GM20000 (cell line): ENCODE data around the gene ART4.

Experiments
- DNase-seq: peaks from one replicate; pipeline ENCODE4 v3.0.0; 2012; ENCODE audit warnings: low spot score
- TF ChIP-seq, protein P1 (sequence below): IDR thresholded peaks from 2 replicates; pipeline ENCODE4 v1.5.1; 2012; ENCODE audit warnings: mild to moderate bottlenecking, control low read depth; ENCODE audit errors: extremely low read depth, missing control alignments

The ART4 gene

DNA sequence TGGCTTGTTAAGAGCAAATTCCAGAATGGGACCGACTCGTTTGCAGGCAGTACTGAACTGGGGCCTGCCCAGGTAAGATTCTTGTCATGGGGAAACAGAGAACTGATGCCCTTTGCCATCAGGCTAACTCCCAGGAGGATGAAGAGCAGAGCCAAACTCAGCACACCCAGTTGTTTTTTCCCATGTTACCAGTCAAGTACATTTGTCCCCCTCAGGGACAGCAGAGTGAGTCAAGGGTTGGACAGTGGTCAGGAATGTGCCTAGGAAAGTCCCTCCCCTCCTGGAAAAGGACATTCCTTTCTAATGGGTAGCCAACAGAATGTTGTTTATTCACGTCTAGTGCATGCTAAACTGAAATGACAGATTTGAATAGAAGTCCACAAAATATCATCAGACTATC, 1.6 kb downstream of the ART4 start:
- TF ChIP-seq, protein P1, sequence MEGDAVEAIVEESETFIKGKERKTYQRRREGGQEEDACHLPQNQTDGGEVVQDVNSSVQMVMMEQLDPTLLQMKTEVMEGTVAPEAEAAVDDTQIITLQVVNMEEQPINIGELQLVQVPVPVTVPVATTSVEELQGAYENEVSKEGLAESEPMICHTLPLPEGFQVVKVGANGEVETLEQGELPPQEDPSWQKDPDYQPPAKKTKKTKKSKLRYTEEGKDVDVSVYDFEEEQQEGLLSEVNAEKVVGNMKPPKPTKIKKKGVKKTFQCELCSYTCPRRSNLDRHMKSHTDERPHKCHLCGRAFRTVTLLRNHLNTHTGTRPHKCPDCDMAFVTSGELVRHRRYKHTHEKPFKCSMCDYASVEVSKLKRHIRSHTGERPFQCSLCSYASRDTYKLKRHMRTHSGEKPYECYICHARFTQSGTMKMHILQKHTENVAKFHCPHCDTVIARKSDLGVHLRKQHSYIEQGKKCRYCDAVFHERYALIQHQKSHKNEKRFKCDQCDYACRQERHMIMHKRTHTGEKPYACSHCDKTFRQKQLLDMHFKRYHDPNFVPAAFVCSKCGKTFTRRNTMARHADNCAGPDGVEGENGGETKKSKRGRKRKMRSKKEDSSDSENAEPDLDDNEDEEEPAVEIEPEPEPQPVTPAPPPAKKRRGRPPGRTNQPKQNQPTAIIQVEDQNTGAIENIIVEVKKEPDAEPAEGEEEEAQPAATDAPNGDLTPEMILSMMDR, result no peak
- no peak for DNase-seq

DNA sequence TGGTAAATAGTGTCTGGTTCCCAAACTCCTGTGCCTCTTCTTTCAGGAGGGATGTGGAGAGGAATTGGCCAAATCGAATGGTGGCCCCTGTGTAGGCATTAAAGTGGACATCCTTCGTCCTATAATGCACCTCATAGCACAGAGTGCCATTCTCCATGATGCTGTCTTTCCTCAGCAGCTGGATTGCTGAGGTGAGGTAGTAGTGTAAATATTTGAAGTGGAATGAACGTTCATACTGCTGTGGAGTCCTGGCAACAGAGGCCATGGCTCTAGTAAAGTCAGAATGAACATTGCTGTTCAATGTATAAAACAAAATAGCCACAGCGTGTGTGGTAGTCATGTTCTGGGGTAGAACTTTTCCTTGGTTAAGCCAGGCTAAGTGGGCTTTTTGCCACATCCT, 2.7 kb downstream of the ART4 start:
- no peak for DNase-seq
- TF ChIP-seq, protein P1, result no peak

DNA sequence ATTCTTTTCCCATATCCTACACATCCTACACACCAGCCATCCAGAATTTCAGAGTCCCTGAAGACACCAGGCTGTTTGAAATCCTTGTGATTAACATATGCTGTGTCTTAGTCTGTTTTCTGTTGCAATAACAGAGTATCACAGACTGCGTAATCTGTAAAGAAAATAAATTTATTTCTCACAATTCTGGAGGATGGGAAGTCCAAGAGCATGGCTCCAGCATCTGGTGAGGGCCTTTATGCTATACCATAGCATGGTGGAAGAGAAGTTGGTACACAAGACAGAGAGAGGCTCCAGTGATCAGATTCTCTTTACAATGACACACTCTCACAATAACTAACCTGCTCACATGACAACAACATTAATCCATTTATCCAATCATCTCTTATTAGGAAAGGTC, 4.1 kb downstream of the ART4 start:
- no peak for DNase-seq
- TF ChIP-seq, protein P1, result no peak

DNA sequence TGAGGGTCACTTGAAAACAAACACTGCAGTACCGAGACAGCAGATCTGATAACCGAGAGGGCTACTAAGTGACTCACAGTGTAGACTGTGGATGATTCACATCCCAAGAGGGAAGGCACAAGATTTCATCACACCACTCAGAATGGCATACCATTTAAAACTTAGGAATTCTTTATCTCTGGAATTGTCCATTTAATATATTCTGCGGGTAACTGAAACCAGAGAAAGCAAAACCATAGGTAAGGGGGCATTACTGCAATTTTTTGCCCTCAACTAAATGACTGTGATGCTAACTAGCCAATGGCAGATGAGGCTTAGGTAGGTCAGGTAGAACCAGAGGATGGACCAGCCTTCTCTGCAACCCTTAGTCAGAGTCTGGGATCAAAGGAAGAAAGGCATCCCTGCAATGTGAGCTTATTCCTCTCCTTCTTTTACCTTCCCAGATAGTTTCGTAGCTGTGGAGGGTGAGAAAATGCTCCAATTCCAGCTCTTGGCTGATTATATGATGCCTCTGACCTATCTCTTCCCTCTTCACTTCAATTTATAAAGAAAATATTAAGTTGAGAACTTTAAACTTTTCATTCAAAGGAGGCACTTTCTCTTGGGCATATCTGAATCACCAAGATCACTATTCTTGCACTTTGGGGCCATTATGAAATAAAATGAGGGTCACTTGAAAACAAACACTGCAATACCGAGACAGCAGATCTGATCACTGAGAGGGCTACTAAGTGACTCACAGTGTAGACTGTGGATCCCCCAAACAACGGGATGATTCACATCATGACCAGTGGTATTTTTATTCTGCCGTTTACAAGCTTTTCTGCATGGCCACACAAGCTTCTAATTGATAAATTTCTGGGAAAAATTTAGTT, 6.8 kb downstream of the ART4 start:
- DNase-seq, result no peak
- TF ChIP-seq, protein P1, result no peak

DNA sequence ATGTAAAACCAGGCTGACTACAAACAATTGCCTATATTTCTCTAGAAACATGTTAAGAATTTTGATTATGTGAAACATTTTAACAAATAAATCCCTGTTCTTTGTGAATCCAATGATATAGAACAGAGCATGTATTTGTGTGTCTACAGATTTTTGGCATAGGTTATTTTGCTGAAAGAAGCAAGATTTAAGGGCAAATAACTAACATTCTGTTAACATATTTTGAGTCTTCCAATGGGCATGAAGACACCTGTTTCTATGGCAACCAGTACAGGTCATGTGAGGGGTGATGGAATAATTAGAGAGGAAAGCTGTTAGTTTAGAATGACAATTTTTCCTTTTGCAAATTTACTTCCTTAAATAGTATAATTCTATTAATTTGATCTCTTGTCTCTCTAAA, 8.8 kb downstream of the ART4 start:
- TF ChIP-seq, protein P1, result no peak

DNA sequence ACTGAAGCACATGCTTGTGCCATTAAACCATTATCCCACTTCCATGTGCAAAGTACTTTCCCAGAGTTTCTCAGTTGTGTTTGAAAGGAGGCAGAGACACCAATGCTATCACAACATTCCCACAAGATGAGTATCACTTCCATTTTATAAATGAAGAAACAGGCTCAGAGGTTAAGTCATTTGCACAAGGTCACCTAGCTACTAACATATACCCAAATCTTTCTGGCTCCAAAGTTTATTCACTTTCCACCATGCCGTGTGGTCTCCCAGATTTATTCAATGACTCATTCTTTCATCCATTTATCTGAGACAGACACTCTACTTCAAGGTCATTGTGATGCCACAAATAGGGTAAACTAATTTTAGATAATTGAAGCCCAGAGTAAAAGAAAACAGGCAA, 9.4 kb downstream of the ART4 start:
- no peak for DNase-seq
- TF ChIP-seq, protein P1, result no peak

More for the DNA sequence above, 8.8 kb downstream of the ART4 start:
- DNase-seq, result no peak

DNA sequence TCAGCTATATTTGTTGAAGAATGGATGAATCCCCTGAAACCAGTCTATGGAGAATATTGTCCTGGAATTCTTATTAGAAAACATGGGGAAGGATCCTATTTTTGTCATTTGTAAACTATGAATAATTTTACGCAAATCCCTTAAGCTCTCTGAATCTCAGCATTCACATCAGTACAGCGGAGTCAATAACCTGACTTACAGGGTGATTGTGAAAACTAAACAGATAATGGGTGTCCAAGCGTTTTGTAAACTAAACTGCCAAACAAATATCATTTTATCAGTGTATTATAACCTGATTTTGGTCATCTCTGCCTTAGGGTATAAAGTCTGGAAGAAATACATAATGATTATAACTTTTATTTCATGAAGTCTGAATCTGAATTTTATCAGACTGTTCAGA, 10.0 kb downstream of the ART4 start:
- TF ChIP-seq, protein P1, result no peak
- DNase-seq, result no peak
